CD14-positive monocyte (primary cell): ENCODE measurements around the gene RAB40C. TPM values are rescaled to one million over a fixed set of nuclear protein-coding genes. Genes with fewer than 3 reads are reported as not detected.

ENCODE experiments used
- DNase-seq, 3 donors: peaks; one replicate each; pipeline ENCODE4 v3.0.0-alpha.2; 2011 to 2022
- H2AFZ ChIP-seq: 2 replicates; pipeline ENCODE4 v1.6.0; 2012; ENCODE audit warnings: mild to moderate bottlenecking, low read depth, low read length, inconsistent platforms; ENCODE audit not compliant: insufficient read depth, poor library complexity, severe bottlenecking
- H3K27ac ChIP-seq, 2 donors: 1 replicate in 1 of 2; 2 replicates in 1 of 2; pipeline ENCODE4 v1.5.1; 2012 to 2013; ENCODE audit warnings: low read length in 2 of 2, control low read depth in 1 of 2, inconsistent platforms in 1 of 2, low read depth in 1 of 2, mild to moderate bottlenecking in 1 of 2
- H3K27me3 ChIP-seq, 2 donors: one replicate each; pipeline versions ENCODE4 v1.6.0 to v1.6.1; 2011 to 2013; ENCODE audit warnings: low read length in 2 of 2; ENCODE audit not compliant: control insufficient read depth in 2 of 2, insufficient read depth in 2 of 2
- H3K36me3 ChIP-seq, 2 donors: replicated peaks in 1 of 2; 1 replicate in 1 of 2; 2 replicates in 1 of 2; pipeline versions ENCODE4 v1.5.1 to v1.6.1; 2012 to 2013; ENCODE audit warnings: low read length in 2 of 2, control low read depth in 1 of 2, inconsistent platforms in 1 of 2, mild to moderate bottlenecking in 1 of 2; ENCODE audit not compliant: insufficient read depth in 2 of 2, control insufficient read depth in 1 of 2
- H3K4me1 ChIP-seq, 2 donors: 1 replicate in 1 of 2; 2 replicates in 1 of 2; pipeline versions ENCODE4 v1.5.1 to v1.6.1; 2012 to 2013; ENCODE audit warnings: low read length in 2 of 2, control low read depth in 1 of 2, inconsistent platforms in 1 of 2, mild to moderate bottlenecking in 1 of 2, moderate library complexity in 1 of 2; ENCODE audit not compliant: insufficient read depth in 2 of 2, control insufficient read depth in 1 of 2
- H3K4me2 ChIP-seq: replicated peaks from 2 replicates; pipeline ENCODE3; 2012; ENCODE audit warnings: low read length, moderate library complexity, mild to moderate bottlenecking; ENCODE audit not compliant: poor library complexity, severe bottlenecking; ENCODE audit errors: extremely low read depth
- H3K4me3 ChIP-seq, 3 experiments: fragments of 200-600 bp in 1 of 3; sonication (generic) in 1 of 3; replicated peaks in 1 of 3; 1 replicate in 2 of 3; 2 replicates in 1 of 3; pipeline ENCODE4 v1.5.1; 2011 to 2013; ENCODE audit warnings: low read length in 3 of 3, mild to moderate bottlenecking in 3 of 3, control low read depth in 2 of 3, low read depth in 2 of 3, inconsistent platforms in 1 of 3, moderate library complexity in 1 of 3
- H3K79me2 ChIP-seq: 2 replicates; pipeline ENCODE4 v1.6.0; 2012; ENCODE audit warnings: mild to moderate bottlenecking, control low read depth, inconsistent platforms, low read length, moderate library complexity; ENCODE audit not compliant: insufficient read depth
- H3K9ac ChIP-seq: 2 replicates; pipeline ENCODE4 v1.6.0; 2017; ENCODE audit warnings: low read length, mild to moderate bottlenecking; ENCODE audit not compliant: insufficient read depth, poor library complexity, severe bottlenecking
- H3K9me3 ChIP-seq, 2 donors: replicated peaks in 1 of 2; 1 replicate in 1 of 2; 2 replicates in 1 of 2; pipeline versions ENCODE4 v1.5.1 to v1.6.1; 2012 to 2013; ENCODE audit warnings: low read length in 2 of 2, control low read depth in 1 of 2; ENCODE audit not compliant: control insufficient read depth in 1 of 2, insufficient read depth in 1 of 2
- H4K20me1 ChIP-seq: 2 replicates; pipeline ENCODE4 v1.6.0; 2012; ENCODE audit warnings: mild to moderate bottlenecking, low read length, control low read depth, moderate library complexity; ENCODE audit not compliant: insufficient read depth
- H3K27ac Mint-ChIP-seq, 7 donors: one replicate each; pipeline ENCODE4 v1.8.0; 2020; ENCODE audit warnings: mild to moderate bottlenecking in 7 of 7, mixed read lengths in 7 of 7, moderate library complexity in 6 of 7, inconsistent platforms in 2 of 7
- H3K27me3 Mint-ChIP-seq, 3 donors: one replicate each; pipeline ENCODE4 v1.8.0; 2021 to 2022; ENCODE audit warnings: low read depth in 3 of 3, mild to moderate bottlenecking in 3 of 3, mixed read lengths in 3 of 3, moderate library complexity in 3 of 3, inconsistent platforms in 1 of 3
- H3K36me3 Mint-ChIP-seq, 2 donors: one replicate each; pipeline ENCODE4 v1.8.0; 2020; ENCODE audit warnings: mixed read lengths in 2 of 2, inconsistent platforms in 1 of 2, mild to moderate bottlenecking in 1 of 2
- H3K4me1 Mint-ChIP-seq: one replicate; pipeline ENCODE4 v1.8.0; 2020; ENCODE audit warnings: mild to moderate bottlenecking, mixed read lengths
- H3K4me3 Mint-ChIP-seq, 2 donors: one replicate each; pipeline ENCODE4 v1.8.0; 2020; ENCODE audit warnings: mild to moderate bottlenecking in 2 of 2, mixed read lengths in 2 of 2, moderate library complexity in 1 of 2
- H3K9me3 Mint-ChIP-seq, 7 donors: one replicate each; pipeline ENCODE4 v1.8.0; 2020 to 2022; ENCODE audit warnings: mixed read lengths in 7 of 7, mild to moderate bottlenecking in 6 of 7, moderate library complexity in 6 of 7, inconsistent platforms in 2 of 7
- WGBS: methylation state at CpG from one replicate; pipeline ENCODE4 v1.1.5; 2013; ENCODE audit warnings: missing lambda C conversion rate; ENCODE audit not compliant: insufficient coverage; 5-methylcytosine and 5-hydroxymethylcytosine counted together
- intact Hi-C, 2 donors: fragments of 100-400 bp; cut with micrococcal nuclease; formaldehyde crosslinking; loops; one replicate each; pipeline versions ENCODE4 v1.15.0 to v1.15.1; 2023
- polyA plus RNA-seq, 3 donors: library from polyadenylated mRNA; depleted of rRNA in 1 of 3; unstranded in 2 of 3; stranded (reverse) in 1 of 3; fragments of 300-500 nt in 2 of 3; fragments of >200 nt in 1 of 3; fragmentation: Illumina TruSeq in 2 of 3; gene quantifications; 1 replicate in 2 of 3; 2 replicates in 1 of 3; pipeline ENCODE4 v1.2.3, GENCODE V29; 2012 to 2021
- TF ChIP-seq, protein P1 (sequence below): fragments of 200-600 bp; IDR thresholded peaks from one replicate; pipeline ENCODE4 v1.8.0; 2022; ENCODE audit warnings: antibody characterized with exemption, mild to moderate bottlenecking

RAB40C gene
- polyA plus RNA-seq, 3 donors = 10.0 to 22.6 (median 10.9) TPM

DNA sequence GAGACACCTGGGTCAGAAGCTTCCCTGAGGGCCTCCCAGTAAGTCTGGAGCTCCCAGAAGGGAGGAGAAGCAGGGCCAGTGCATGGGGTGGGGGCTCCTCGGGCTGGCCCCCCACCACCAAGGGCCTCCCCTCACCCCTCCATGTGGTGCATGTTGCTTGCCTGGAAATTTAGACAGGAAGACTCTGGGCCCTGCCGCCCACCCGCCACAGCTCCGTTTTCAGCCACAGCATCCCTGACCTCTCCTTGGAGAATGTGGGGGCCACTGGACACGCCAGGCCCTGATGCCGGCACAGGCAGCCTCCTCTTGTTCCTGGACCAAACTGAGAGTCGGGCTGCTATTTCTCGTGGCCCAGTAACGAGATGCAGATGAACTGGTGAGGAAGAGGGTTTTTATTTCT is 49.0 kb downstream of the RAB40C start:
- no peak for DNase-seq
- Histone ChIP-seq H3K79me2 (peaks cover 32% of the 10 kb centered on the region), H3K36me3 (peaks cover 0 to 3% of the 10 kb centered on the region in 2 donors), H3K9me3 (no peaks in the 10 kb centered on the region), H2AFZ (no peak overlapping the region), H3K27me3 (no peaks in the 10 kb centered on the region), H3K27ac (no peak overlapping the region), H4K20me1 (peaks cover 27% of the 10 kb centered on the region), H3K4me2 (no peak overlapping the region), H3K9ac (no peak overlapping the region), H3K4me3 (no peak overlapping the region), H3K4me1 (peaks cover 46 to 62% of the 10 kb centered on the region in 2 donors)
- TF ChIP-seq, protein P1, sequence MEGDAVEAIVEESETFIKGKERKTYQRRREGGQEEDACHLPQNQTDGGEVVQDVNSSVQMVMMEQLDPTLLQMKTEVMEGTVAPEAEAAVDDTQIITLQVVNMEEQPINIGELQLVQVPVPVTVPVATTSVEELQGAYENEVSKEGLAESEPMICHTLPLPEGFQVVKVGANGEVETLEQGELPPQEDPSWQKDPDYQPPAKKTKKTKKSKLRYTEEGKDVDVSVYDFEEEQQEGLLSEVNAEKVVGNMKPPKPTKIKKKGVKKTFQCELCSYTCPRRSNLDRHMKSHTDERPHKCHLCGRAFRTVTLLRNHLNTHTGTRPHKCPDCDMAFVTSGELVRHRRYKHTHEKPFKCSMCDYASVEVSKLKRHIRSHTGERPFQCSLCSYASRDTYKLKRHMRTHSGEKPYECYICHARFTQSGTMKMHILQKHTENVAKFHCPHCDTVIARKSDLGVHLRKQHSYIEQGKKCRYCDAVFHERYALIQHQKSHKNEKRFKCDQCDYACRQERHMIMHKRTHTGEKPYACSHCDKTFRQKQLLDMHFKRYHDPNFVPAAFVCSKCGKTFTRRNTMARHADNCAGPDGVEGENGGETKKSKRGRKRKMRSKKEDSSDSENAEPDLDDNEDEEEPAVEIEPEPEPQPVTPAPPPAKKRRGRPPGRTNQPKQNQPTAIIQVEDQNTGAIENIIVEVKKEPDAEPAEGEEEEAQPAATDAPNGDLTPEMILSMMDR = no peak
- Mint-ChIP-seq H3K4me1 (peaks cover 27% of the 10 kb centered on the region), H3K36me3 (peaks cover 2 to 3% of the 10 kb centered on the region in 2 donors), H3K9me3 (no peaks in the 10 kb centered on the region), H3K27me3 (peaks cover 0 to 6% (median 0%) of the 10 kb centered on the region in 3 donors), H3K4me3 (no peak overlapping the region), H3K27ac (peak overlapping the region in 1 of 7 donors; percentile 82)
- WGBS = 83% methylated on average over 1 of the region's 9 CpGs
- intact Hi-C loops = loop anchor here (5.0 kb wide), 2 partner anchors 43 to 112 kb away; partner anchors contain the start of genes CAPN15 (in 2 of the 2), JMJD8 (in 1 of the 2) and STUB1 (in 1 of the 2)

DNA sequence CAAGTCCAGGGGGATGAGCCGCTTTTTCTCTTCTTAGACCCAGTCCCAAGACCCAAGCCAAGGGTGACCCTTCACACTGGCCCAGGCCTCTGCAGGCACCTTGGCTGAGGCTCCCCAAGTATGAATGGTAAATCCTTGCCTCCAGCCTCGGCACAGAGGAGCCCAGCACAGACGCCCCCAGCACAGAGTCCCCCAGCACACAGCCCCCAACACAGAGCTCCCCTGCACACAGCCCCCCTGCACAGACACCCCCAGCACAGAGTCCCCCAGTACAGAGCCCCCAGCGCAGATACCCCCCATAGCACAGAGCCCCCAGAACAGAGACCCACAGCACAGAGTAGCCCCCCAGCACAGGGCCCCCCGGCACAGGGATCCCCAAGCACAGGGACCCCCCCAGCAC is 50.7 kb downstream of the RAB40C start:
- Mint-ChIP-seq H3K4me3 (no peak overlapping the region), H3K9me3 (no peaks in the 10 kb centered on the region), H3K27ac (no peak overlapping the region), H3K27me3 (peaks cover 0 to 6% (median 0%) of the 10 kb centered on the region in 3 donors), H3K4me1 (peaks cover 33% of the 10 kb centered on the region), H3K36me3 (peaks cover 5 to 7% of the 10 kb centered on the region in 2 donors)
- no peaks in the 10 kb centered on the region for H3K9me3 ChIP-seq
- H3K4me3 ChIP-seq = peak overlapping the region in 1 of 3 experiments; percentile 78
- TF ChIP-seq, protein P1 = no peak
- H4K20me1 ChIP-seq = peaks cover 22% of the 10 kb centered on the region
- no peak for DNase-seq
- H3K4me1 ChIP-seq = peaks cover 38 to 57% of the 10 kb centered on the region in 2 donors
- H3K27ac ChIP-seq = no peak overlapping the region
- H3K4me2 ChIP-seq = peak overlapping the region; percentile 77
- H3K79me2 ChIP-seq = peaks cover 24% of the 10 kb centered on the region
- H3K36me3 ChIP-seq = no peaks in the 10 kb centered on the region
- no peaks in the 10 kb centered on the region for H3K27me3 ChIP-seq
- peak overlapping the region; percentile 81 for H3K9ac ChIP-seq
- no peak overlapping the region for H2AFZ ChIP-seq
- WGBS = 100% methylated on average over 1 of the region's 5 CpGs
- intact Hi-C loops = no loop called here
